Fibroblast of lung (primary cell): ENCODE data around the gene PAQR6.

Experiments used
- CTCF ChIP-seq, 2 donors: IDR thresholded peaks in 1 of 2; conservative IDR thresholded peaks in 1 of 2; 1 replicate in 1 of 2; 2 replicates in 1 of 2; pipeline ENCODE4 v1.5.1; 2011 to 2012; ENCODE audit warnings: low read length in 2 of 2, control low read depth in 1 of 2, inconsistent platforms in 1 of 2, low read depth in 1 of 2, mild to moderate bottlenecking in 1 of 2
- EZH2 ChIP-seq: IDR thresholded peaks from 2 replicates; pipeline ENCODE4 v1.5.1; 2012; ENCODE audit warnings: low read length, control low read depth, mild to moderate bottlenecking; ENCODE audit errors: missing control alignments

GRCh38 chr1:156226782-156227181, 21.1 kb downstream of the PAQR6 start:
- TF ChIP-seq CTCF (conservative IDR thresholded peaks at IDR 0.05 in 1 of 2, IDR thresholded peaks at IDR 0.05 in 1 of 2; ENCODE audit: low read depth in 1 of 2, low read length in 2 of 2) (no peak), EZH2 (no peak)
